ENCODE measurements around the gene FLACC1.
A peak's percentile ranks its signal among the peaks of the same experiment; 100 is the strongest.

Gene FLACC1

GRCh38 chr2:201275069-201275468, 82.1 kb downstream of the FLACC1 start:
- DNase-seq, result no peak

GRCh38 chr2:201273330-201273983, 83.7 kb downstream of the FLACC1 start:
- DNase-seq, result no peak

GRCh38 chr2:201271917-201272316, 85.2 kb downstream of the FLACC1 start:
- no peak for DNase-seq

- DNase-seq, result no peak
These were observed 86.7 kb downstream of the FLACC1 start for GRCh38 chr2:201270293-201271001.

GRCh38 chr2:201269764-201270163, 87.4 kb downstream of the FLACC1 start:
- no peak for DNase-seq

GRCh38 chr2:201267278-201268030, 89.7 kb downstream of the FLACC1 start:
- no peak for DNase-seq

GRCh38 chr2:201266629-201267028, 90.5 kb downstream of the FLACC1 start:
- no peak for DNase-seq

- no peak for DNase-seq
These were observed 92.5 kb downstream of the FLACC1 start for GRCh38 chr2:201264472-201265173.

- no peak for DNase-seq
These were observed 93.4 kb downstream of the FLACC1 start for GRCh38 chr2:201263779-201264178.

GRCh38 chr2:201262718-201263117, 94.4 kb downstream of the FLACC1 start:
- DNase-seq, result no peak

- no peak for DNase-seq
These were observed 95.2 kb downstream of the FLACC1 start for GRCh38 chr2:201261906-201262305.

- DNase-seq, result no peak
These were observed 95.7 kb downstream of the FLACC1 start for GRCh38 chr2:201261471-201261870.

GRCh38 chr2:201260302-201260800, 96.8 kb downstream of the FLACC1 start, which contains the start of gene CASP8:
Gene CASP8 (plus strand): TSS chr2:201260536. CDS start chr2:201266487, 5,951 bp downstream.
- no peak for DNase-seq

- no peak for DNase-seq
These were observed 98.2 kb downstream of the FLACC1 start for GRCh38 chr2:201258666-201259615.

GRCh38 chr2:201257956-201258665, 99.0 kb downstream of the FLACC1 start:
- DNase-seq, result peak; percentile 77

- peak; percentile 61 for DNase-seq
These were observed 99.7 kb downstream of the FLACC1 start for GRCh38 chr2:201257381-201257955.

- no peak for DNase-seq
These were observed 101.1 kb downstream of the FLACC1 start for GRCh38 chr2:201256082-201256481.

- DNase-seq, result no peak
These were observed 101.6 kb downstream of the FLACC1 start for GRCh38 chr2:201255408-201256033.

- peak; percentile 26 for DNase-seq
These were observed 102.9 kb downstream of the FLACC1 start for GRCh38 chr2:201254081-201254730.

GRCh38 chr2:201250741-201251140, 106.4 kb downstream of the FLACC1 start:
- no peak for DNase-seq
